Heart right ventricle (tissue), 16 donors: ENCODE measurements around the gene CPA5. TPM values are rescaled to one million over a fixed set of nuclear protein-coding genes. Genes with fewer than 3 reads are reported as not detected.

Source experiments
- ATAC-seq, 8 donors: fragments of 200-7000 bp; cut with Tn5 transposase; one replicate each; pipeline ENCODE4 v1.9.1; 2020; ENCODE audit warnings: mild to moderate bottlenecking in 8 of 8, moderate library complexity in 8 of 8, moderate number of reproducible peaks in 1 of 8
- DNase-seq, 2 donors: peaks; one replicate each; pipeline ENCODE4 v3.0.0-alpha.2; 2020
- H3K27ac ChIP-seq, 10 donors: fragments of 200-600 bp; sonication (generic) in 2 of 10; one replicate each; pipeline versions ENCODE4 v1.5.0 to v1.8.0; 2020 to 2022; ENCODE audit warnings: mild to moderate bottlenecking in 3 of 10
- H3K27me3 ChIP-seq, 7 donors: fragments of 200-600 bp; one replicate each; pipeline ENCODE4 v1.8.0; 2021 to 2022; ENCODE audit warnings: mild to moderate bottlenecking in 2 of 7
- H3K36me3 ChIP-seq, 9 donors: fragments of 200-600 bp; sonication (generic) in 1 of 9; one replicate each; pipeline versions ENCODE4 v1.5.0 to v1.8.0; 2020 to 2022; ENCODE audit warnings: mild to moderate bottlenecking in 2 of 9
- H3K4me1 ChIP-seq, 9 donors: fragments of 200-600 bp; sonication (generic) in 1 of 9; one replicate each; pipeline versions ENCODE4 v1.5.0 to v1.8.0; 2020 to 2022; ENCODE audit warnings: mild to moderate bottlenecking in 4 of 9
- H3K4me3 ChIP-seq, 10 donors: fragments of 200-600 bp; sonication (generic) in 2 of 10; one replicate each; pipeline versions ENCODE4 v1.5.0 to v1.8.0; 2020 to 2022; ENCODE audit warnings: mild to moderate bottlenecking in 7 of 10, moderate library complexity in 2 of 10
- H3K9me3 ChIP-seq, 11 donors: fragments of 200-600 bp in 10 of 11; sonication (generic) in 2 of 11; one replicate each; pipeline versions ENCODE4 v1.5.0 to v1.8.0; 2013 to 2022; ENCODE audit warnings: mild to moderate bottlenecking in 2 of 11, control low read depth in 1 of 11, moderate library complexity in 1 of 11
- WGBS, 2 donors: extraction: QIAGEN DNeasy Blood & Tissue Kit; methylation state at CpG; one replicate each; pipeline ENCODE4 v1.1.7; 2013; ENCODE audit warnings: inconsistent platforms in 1 of 2; 5-methylcytosine and 5-hydroxymethylcytosine counted together
- intact Hi-C, 10 donors: fragments of 100-400 bp; cut with DNase I; formaldehyde crosslinking; loops; one replicate each; pipeline versions ENCODE4 v1.11.1 to v1.14.2; 2022
- polyA plus RNA-seq, 2 donors: library from polyadenylated mRNA; stranded (reverse); fragments of 200-250 nt; gene quantifications; one replicate each; pipeline ENCODE4 v1.2.3, GENCODE V29; 2013
- total RNA-seq, 10 donors: library from RNA; stranded (reverse); fragmentation: NEBNext Ultra II Directional in 3 of 10; extraction: Animal tissue kit (Norgen Biotek cat#: 25700) in 3 of 10; gene quantifications; one replicate each; pipeline versions ENCODE4 v1.2.1 to v1.2.4, GENCODE V29; 2021 to 2023
- TF ChIP-seq, protein P1 (sequence below), 9 donors: fragments of 200-600 bp; sonication (generic) in 2 of 9; IDR thresholded peaks; one replicate each; pipeline versions ENCODE4 v1.5.0 to v1.8.0; 2021 to 2022; ENCODE audit warnings: antibody characterized with exemption in 9 of 9, mild to moderate bottlenecking in 5 of 9, moderate library complexity in 1 of 9
- donor health status: Arrhythmogenic right ventricular cardiomyopathy.
- donor health status: ischemic (EF 13 %, LVEDD 7.1; RV severe dilation, severe dysfunction).
- donor health status: healthy with polysubstance abuse.
- donor health status: DM: no; HTN: yes; CAD: no.
- donor health status: DM: no; HTN: no; CAD: no.
- donor health status: ischemic (EF 25% LVEDD 6.9; RV normal size, moderate dysfunction).
- donor health status: ischemic (EF 25% LVEDD 5.7; RV mildly dilated, moderate dysfunction).
- donor health status: healthy.
- donor health status: DM: yes; HTN: yes; CAD: no.
- donor health status: Ischemic cardiomyopathy.
- donor health status: ischemic (EF 35%, LVEDD 5.7; RV mildly dilated, moderate dysfunction).
- donor health status: nonischemic (EF 11% LVEDD 7.7; RV severe dilation, severe dysfunction).
- donor health status: DM: yes; HTN: yes; CAD: no.
- donor health status: PGD.
- donor health status: ischemic (EF 29% LVEDD 5.4; RV normal size, mild dysfunction).
- donor health status: nonischemic (EF 23%, LVEDD 6.1; RV moderate dilation, normal function).

The CPA5 gene
- total and polyA plus RNA-seq, 12 donors = 0.06 TPM; not detected in 11

DNA sequence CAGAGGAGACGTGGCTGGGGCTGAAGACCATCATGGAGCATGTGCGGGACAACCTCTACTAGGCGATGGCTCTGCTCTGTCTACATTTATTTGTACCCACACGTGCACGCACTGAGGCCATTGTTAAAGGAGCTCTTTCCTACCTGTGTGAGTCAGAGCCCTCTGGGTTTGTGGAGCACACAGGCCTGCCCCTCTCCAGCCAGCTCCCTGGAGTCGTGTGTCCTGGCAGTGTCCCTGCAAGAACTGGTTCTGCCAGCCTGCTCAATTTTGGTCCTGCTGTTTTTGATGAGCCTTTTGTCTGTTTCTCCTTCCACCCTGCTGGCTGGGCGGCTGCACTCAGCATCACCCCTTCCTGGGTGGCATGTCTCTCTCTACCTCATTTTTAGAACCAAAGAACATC, 22.0 kb upstream of the CPA5 start:
- 92 to 96% methylated on average over 7 of the region's 7 CpGs for WGBS, 2 donors
- ATAC-seq (no peak), DNase-seq (no peak)
- intact Hi-C loops = no loop called here
- H3K36me3 ChIP-seq = no peaks in the 10 kb centered on the region
- no peak overlapping the region for H3K4me3 ChIP-seq
- TF ChIP-seq, protein P1, sequence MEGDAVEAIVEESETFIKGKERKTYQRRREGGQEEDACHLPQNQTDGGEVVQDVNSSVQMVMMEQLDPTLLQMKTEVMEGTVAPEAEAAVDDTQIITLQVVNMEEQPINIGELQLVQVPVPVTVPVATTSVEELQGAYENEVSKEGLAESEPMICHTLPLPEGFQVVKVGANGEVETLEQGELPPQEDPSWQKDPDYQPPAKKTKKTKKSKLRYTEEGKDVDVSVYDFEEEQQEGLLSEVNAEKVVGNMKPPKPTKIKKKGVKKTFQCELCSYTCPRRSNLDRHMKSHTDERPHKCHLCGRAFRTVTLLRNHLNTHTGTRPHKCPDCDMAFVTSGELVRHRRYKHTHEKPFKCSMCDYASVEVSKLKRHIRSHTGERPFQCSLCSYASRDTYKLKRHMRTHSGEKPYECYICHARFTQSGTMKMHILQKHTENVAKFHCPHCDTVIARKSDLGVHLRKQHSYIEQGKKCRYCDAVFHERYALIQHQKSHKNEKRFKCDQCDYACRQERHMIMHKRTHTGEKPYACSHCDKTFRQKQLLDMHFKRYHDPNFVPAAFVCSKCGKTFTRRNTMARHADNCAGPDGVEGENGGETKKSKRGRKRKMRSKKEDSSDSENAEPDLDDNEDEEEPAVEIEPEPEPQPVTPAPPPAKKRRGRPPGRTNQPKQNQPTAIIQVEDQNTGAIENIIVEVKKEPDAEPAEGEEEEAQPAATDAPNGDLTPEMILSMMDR (IDR thresholded peaks at IDR 0.05) = no peak
- H3K9me3 ChIP-seq = no peaks in the 10 kb centered on the region
- H3K4me1 ChIP-seq = no peaks in the 10 kb centered on the region
- no peaks in the 10 kb centered on the region for H3K27me3 ChIP-seq
- no peak overlapping the region for H3K27ac ChIP-seq

DNA sequence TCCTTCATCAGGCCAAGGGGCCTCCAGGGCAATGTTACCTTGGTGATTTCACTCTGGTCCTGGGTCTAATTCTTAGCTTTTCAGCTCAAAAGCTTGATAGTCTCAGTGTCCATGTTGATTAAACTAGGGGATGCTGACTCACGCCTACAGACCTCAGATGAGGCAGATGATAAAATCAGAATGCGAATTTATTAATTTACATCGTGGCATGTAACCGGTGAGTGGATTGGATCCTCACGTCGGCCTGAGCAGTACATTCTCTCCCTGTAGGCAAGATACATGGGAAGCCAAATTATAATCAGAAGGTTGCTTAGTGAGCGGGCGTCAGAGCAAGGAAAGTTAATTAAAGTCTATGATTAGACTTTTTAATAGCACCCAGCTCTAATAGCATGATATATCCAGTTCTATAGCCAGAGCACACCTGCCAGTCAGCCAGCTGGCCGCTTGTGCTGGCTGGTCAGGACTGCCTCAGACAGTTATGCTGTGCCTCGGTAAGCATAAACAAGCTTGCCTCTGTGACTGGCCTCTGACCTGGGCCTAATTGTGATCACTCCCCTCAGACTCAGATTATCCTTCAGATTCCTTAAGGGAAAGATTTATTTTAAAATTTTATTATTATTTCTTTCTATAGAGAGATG, 20.2 kb upstream of the CPA5 start:
- Histone ChIP-seq H3K9me3 (no peaks in the 10 kb centered on the region), H3K4me1 (no peaks in the 10 kb centered on the region), H3K4me3 (no peak overlapping the region), H3K36me3 (no peaks in the 10 kb centered on the region), H3K27ac (no peak overlapping the region), H3K27me3 (no peaks in the 10 kb centered on the region)
- WGBS, 2 donors = 94 to 95% methylated on average over 10 of the region's 10 CpGs
- ATAC-seq (no peak), DNase-seq (no peak)
- TF ChIP-seq, protein P1 (IDR thresholded peaks at IDR 0.05) = no peak
- intact Hi-C loops = no loop called here

DNA sequence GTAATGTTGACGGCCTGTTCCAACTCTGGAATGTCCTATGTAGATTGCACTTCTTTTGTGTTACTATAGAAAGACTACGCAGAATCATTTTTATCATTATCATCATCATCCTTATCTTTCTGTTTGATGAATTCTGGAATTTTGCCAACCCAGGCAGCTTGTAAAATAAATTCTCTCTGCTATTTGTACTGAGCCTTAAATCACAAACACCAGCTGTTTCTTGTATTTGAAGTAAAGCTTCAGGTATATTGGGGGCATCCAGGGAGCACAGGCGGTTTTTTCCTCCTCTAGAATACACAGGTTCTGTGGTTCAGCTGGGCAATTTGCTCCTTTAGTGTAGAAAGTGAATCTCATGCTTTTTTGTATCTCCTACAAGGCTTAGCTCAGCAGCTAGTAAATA, 14.9 kb upstream of the CPA5 start:
- 74 to 81% methylated on average over 3 of the region's 3 CpGs for WGBS, 2 donors
- Histone ChIP-seq H3K27ac (no peak overlapping the region), H3K36me3 (no peaks in the 10 kb centered on the region), H3K9me3 (no peaks in the 10 kb centered on the region), H3K4me1 (no peaks in the 10 kb centered on the region), H3K4me3 (no peak overlapping the region), H3K27me3 (no peaks in the 10 kb centered on the region)
- TF ChIP-seq, protein P1 (IDR thresholded peaks at IDR 0.05) = no peak
- intact Hi-C loops = no loop called here
- ATAC-seq (no peak), DNase-seq (no peak)

DNA sequence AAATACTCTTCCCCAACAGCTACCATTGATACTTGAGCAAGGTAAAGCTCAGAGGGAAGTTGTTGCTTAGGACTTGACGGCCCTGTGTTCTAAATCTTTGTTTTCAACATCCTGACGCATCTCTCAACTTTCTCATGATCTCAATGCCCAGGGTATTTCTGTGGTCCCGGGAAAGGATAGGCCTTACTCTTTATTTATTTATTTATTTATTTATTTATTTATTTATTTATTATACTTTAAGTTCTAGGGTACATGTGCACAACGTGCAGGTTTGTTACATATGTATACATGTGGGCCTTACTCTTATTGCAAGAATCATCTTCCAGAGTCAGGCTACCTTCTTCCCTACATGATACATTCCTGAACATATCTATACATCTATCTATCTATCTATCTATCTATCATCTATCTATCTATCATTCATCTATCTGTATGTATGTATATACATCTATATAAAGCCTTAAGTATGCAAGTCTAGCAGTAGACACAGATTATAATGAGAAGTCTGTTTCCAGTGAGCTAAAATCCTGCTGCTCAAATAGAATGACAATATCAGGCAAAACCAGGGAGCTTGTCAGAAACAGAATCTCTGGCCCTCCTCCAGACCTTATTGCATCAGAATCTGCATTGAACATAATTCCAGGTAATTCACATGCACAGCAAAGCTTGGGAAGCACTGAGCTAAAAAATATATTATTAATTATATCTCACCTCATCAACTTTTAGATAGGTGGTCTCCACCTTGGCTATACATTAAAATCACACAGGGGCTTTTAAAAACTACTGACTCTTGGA, 12.2 kb upstream of the CPA5 start:
- DNase-seq = no peak
- H3K27me3 ChIP-seq = no peaks in the 10 kb centered on the region
- H3K9me3 ChIP-seq = no peaks in the 10 kb centered on the region
- WGBS, 2 donors = 96 to 97% methylated on average over 4 of the region's 4 CpGs
- no peak overlapping the region for H3K4me3 ChIP-seq
- intact Hi-C loops = no loop called here
- H3K4me1 ChIP-seq = no peaks in the 10 kb centered on the region
- no peak overlapping the region for H3K27ac ChIP-seq
- H3K36me3 ChIP-seq = no peaks in the 10 kb centered on the region
- no peak for ATAC-seq
- TF ChIP-seq, protein P1 (IDR thresholded peaks at IDR 0.05) = no peak
